B cell (primary cell): ENCODE results near the gene GATAD2A. TPM values are rescaled to one million over a fixed set of nuclear protein-coding genes. Genes with fewer than 3 reads are reported as not detected.

Experiments used
- ATAC-seq: fragments of 200-7000 bp; cut with Tn5 transposase; one replicate; pipeline ENCODE4 v1.10.0; 2021; ENCODE audit warnings: low read depth, mild to moderate bottlenecking, moderate number of reproducible peaks, moderate library complexity
- CTCF ChIA-PET: fragments of 350-600 bp; sonication (Branson Sonifier 250); formaldehyde crosslinking; loops from one replicate; lab custom pipeline; 2021; ENCODE audit warnings: antibody characterized with exemption, inconsistent platforms; lab: Charles Lee
- POLR2A ChIA-PET: fragments of 350-600 bp; sonication (Branson Sonifier 250); formaldehyde crosslinking; loops from one replicate; lab custom pipeline; 2021; ENCODE audit warnings: antibody characterized with exemption; lab: Charles Lee
- DNase-seq: peaks from one replicate; pipeline ENCODE4 v3.0.0; 2013
- H2AFZ ChIP-seq: 2 replicates; pipeline ENCODE4 v1.6.1; 2012; ENCODE audit warnings: mild to moderate bottlenecking, low read depth, low read length; ENCODE audit not compliant: insufficient read depth, poor library complexity, severe bottlenecking
- H3K27ac ChIP-seq, 2 donors: 1 replicate in 1 of 2; 2 replicates in 1 of 2; pipeline ENCODE4 v1.5.1; 2012 to 2013; ENCODE audit warnings: low read length in 2 of 2, mild to moderate bottlenecking in 2 of 2, moderate library complexity in 1 of 2
- H3K27me3 ChIP-seq, 4 experiments: fragments of 200-600 bp in 1 of 4; sonication (generic) in 1 of 4; replicated peaks in 1 of 4; 1 replicate in 2 of 4; 2 replicates in 2 of 4; pipeline versions ENCODE4 v1.6.1 to v1.7.0; 2013 to 2016; ENCODE audit warnings: low read length in 3 of 4, mild to moderate bottlenecking in 2 of 4, mixed read lengths in 1 of 4, moderate library complexity in 1 of 4; ENCODE audit not compliant: insufficient read depth in 4 of 4, control insufficient read depth in 3 of 4; ENCODE audit errors: control extremely low read depth in 1 of 4
- H3K36me3 ChIP-seq, 2 experiments: replicated peaks in 1 of 2; 1 replicate in 1 of 2; 2 replicates in 1 of 2; pipeline versions ENCODE4 v1.6.1 to v1.7.1; 2013; ENCODE audit warnings: low read length in 1 of 2; ENCODE audit not compliant: insufficient read depth in 2 of 2, control insufficient read depth in 1 of 2; ENCODE audit errors: control extremely low read depth in 1 of 2, extremely low read depth in 1 of 2
- H3K4me1 ChIP-seq, 2 donors: fragments of 200-600 bp in 1 of 2; sonication (generic) in 1 of 2; 1 replicate in 1 of 2; 2 replicates in 1 of 2; pipeline versions ENCODE4 v1.5.1 to v1.6.1; 2013 to 2017; ENCODE audit warnings: low read length in 2 of 2; ENCODE audit not compliant: control insufficient read depth in 2 of 2, insufficient read depth in 2 of 2
- H3K4me2 ChIP-seq: replicated peaks from 2 replicates; pipeline ENCODE3; 2012; ENCODE audit warnings: mild to moderate bottlenecking, low read depth, low read length; ENCODE audit not compliant: poor library complexity, severe bottlenecking
- H3K4me3 ChIP-seq, 5 experiments: fragments of 200-600 bp in 1 of 5; sonication (generic) in 1 of 5; 1 replicate in 3 of 5; 2 replicates in 2 of 5; pipeline versions ENCODE4 v1.5.1 to v1.7.0; 2011 to 2016; ENCODE audit warnings: low read length in 4 of 5, mild to moderate bottlenecking in 4 of 5, low read depth in 2 of 5, control low read depth in 1 of 5, moderate library complexity in 1 of 5; ENCODE audit not compliant: insufficient read depth in 1 of 5; ENCODE audit errors: control extremely low read depth in 1 of 5, extremely low read depth in 1 of 5
- H3K79me2 ChIP-seq: fragments of 200-600 bp; sonication (generic); one replicate; pipeline ENCODE4 v1.6.0; 2016; ENCODE audit warnings: low read length; ENCODE audit not compliant: control insufficient read depth, insufficient read depth
- H3K9ac ChIP-seq: fragments of 200-600 bp; sonication (generic); 2 replicates; pipeline ENCODE4 v1.6.1; 2017; ENCODE audit warnings: mild to moderate bottlenecking, low read length, moderate library complexity
- H3K9me3 ChIP-seq, 3 donors: one replicate each; pipeline versions ENCODE4 v1.6.1 to v1.7.1; 2013; ENCODE audit warnings: low read length in 2 of 3; ENCODE audit not compliant: control insufficient read depth in 2 of 3, insufficient read depth in 1 of 3; ENCODE audit errors: control extremely low read depth in 1 of 3
- H4K20me1 ChIP-seq: 2 replicates; pipeline ENCODE4 v1.6.0; 2012; ENCODE audit warnings: mild to moderate bottlenecking, low read length; ENCODE audit not compliant: insufficient read depth, control insufficient read depth, poor library complexity, severe bottlenecking
- H3K27ac Mint-ChIP-seq: one replicate; pipeline ENCODE4 v1.8.0; 2021; ENCODE audit warnings: mixed read lengths
- H3K27me3 Mint-ChIP-seq: one replicate; pipeline ENCODE4 v1.8.0; 2021; ENCODE audit warnings: mixed read lengths
- H3K4me1 Mint-ChIP-seq: one replicate; pipeline ENCODE4 v1.8.0; 2021; ENCODE audit warnings: mixed read lengths
- H3K4me3 Mint-ChIP-seq: one replicate; pipeline ENCODE4 v1.8.0; 2021; ENCODE audit warnings: mixed read lengths
- H3K9me3 Mint-ChIP-seq: one replicate; pipeline ENCODE4 v1.8.0; 2022; ENCODE audit warnings: mixed read lengths; ENCODE audit not compliant: insufficient read depth
- EZH2 ChIP-seq: IDR thresholded peaks from 2 replicates; pipeline ENCODE4 v1.6.1; 2012; ENCODE audit warnings: borderline replicate concordance, low read depth, mild to moderate bottlenecking, moderate library complexity, low read length; ENCODE audit not compliant: insufficient read depth, poor library complexity, severe bottlenecking
- WGBS: methylation state at CpG from one replicate; pipeline ENCODE4 v1.1.5; 2013; ENCODE audit warnings: missing lambda C conversion rate; ENCODE audit not compliant: insufficient coverage; 5-methylcytosine and 5-hydroxymethylcytosine counted together
- intact Hi-C: fragments of 100-400 bp; cut with micrococcal nuclease; formaldehyde crosslinking; loops from one replicate; pipeline ENCODE4 v1.10.0; 2022
- polyA plus RNA-seq: library from polyadenylated mRNA; depleted of rRNA; stranded (reverse); fragments of >200 nt; gene quantifications from 2 replicates; pipeline ENCODE4 v1.2.3, GENCODE V29; 2012
- total RNA-seq, 2 donors: library from RNA; stranded (reverse); fragments of 120-200 nt in 1 of 2; gene quantifications; 1 replicate in 1 of 2; 2 replicates in 1 of 2; pipeline versions ENCODE4 v1.2.3 to v1.2.4, GENCODE V29; 2013 to 2022
- TF ChIP-seq, protein P1 (sequence below): fragments of 200-600 bp; IDR thresholded peaks from one replicate; pipeline ENCODE4 v1.8.0; 2022; ENCODE audit warnings: antibody characterized with exemption, mild to moderate bottlenecking

GATAD2A gene
- total and polyA plus RNA-seq, 2 donors (not counting 1 experiment from before 2014, with no cell fraction given) = 28.8 to 76.3 TPM

DNA sequence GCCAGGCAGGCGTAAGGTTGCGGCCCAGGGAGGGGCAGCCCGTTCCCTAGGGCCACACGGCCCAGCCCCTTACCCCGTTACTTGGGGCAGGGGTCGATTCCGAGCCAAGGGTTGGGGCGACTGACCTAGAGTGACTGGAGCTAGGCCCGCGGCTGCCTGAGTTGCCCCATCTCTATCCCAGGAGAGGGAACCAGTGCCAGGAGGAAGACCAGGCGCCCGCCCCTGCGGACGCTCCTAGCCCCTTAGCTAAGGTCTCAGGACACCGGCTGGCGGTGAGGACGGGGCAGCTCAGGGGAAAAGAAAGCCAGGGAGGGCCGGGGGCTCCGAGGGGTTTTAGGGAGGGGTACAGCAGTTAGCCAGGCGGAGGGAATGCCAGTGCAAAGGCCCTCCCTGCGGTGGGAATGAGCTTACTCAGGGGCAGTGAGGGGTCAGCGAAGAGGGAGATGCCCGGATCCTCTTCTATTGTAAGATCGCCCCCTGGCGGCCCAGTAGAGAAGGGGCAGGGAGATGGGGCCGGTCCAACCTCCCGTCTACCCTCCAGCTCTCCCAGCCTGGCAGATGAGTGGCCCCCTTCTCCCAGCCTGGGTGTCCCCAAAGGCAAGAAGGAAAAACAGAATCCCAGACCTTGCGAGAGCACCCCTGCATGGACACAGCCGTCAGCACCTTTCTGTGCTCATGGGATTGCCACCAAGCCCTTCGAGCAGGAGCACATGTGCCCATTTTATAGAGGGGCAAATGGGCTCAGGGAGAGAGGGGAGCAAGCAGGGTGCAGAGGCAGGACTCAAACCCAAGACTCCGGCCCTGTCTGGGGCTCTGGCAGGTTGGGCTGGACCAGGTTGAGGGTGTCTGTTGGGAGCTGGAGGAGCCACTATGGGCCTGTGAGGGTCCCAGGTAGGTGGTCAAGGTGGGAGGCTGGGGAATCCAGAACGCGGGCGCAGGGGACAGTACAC, 148.9 kb downstream of the GATAD2A start:
- Mint-ChIP-seq H3K27ac (no peak overlapping the region), H3K4me1 (no peaks in the 10 kb centered on the region), H3K27me3 (peaks cover 4% of the 10 kb centered on the region), H3K9me3 (no peaks in the 10 kb centered on the region), H3K4me3 (no peak overlapping the region)
- no peaks in the 10 kb centered on the region for H4K20me1 ChIP-seq
- peak; percentile 53 for ATAC-seq
- no peak overlapping the region for H3K4me3 ChIP-seq
- POLR2A ChIA-PET = interaction anchor here (0.6 kb wide), 1 partner anchor 94 kb away, joined by 6 read pairs; no protein-coding TSS in a partner anchor
- peak overlapping the region; percentile 16 for H2AFZ ChIP-seq
- DNase-seq = peak; percentile 61
- no peak overlapping the region for H3K27ac ChIP-seq
- WGBS = 78% methylated on average over 32 of the region's 34 CpGs
- CTCF ChIA-PET = interaction anchor here (0.6 to 2.0 kb wide), 13 partner anchors 11 to 139 kb away, joined by 3 to 17 read pairs (median 4); partner anchors contain the start of gene GMIP
- no peak overlapping the region for H3K9ac ChIP-seq
- TF ChIP-seq, protein P1, sequence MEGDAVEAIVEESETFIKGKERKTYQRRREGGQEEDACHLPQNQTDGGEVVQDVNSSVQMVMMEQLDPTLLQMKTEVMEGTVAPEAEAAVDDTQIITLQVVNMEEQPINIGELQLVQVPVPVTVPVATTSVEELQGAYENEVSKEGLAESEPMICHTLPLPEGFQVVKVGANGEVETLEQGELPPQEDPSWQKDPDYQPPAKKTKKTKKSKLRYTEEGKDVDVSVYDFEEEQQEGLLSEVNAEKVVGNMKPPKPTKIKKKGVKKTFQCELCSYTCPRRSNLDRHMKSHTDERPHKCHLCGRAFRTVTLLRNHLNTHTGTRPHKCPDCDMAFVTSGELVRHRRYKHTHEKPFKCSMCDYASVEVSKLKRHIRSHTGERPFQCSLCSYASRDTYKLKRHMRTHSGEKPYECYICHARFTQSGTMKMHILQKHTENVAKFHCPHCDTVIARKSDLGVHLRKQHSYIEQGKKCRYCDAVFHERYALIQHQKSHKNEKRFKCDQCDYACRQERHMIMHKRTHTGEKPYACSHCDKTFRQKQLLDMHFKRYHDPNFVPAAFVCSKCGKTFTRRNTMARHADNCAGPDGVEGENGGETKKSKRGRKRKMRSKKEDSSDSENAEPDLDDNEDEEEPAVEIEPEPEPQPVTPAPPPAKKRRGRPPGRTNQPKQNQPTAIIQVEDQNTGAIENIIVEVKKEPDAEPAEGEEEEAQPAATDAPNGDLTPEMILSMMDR = peak; percentile 79
- TF ChIP-seq EZH2 = no peak
- peaks cover 0 to 11% (median 0%) of the 10 kb centered on the region in 3 donors for H3K9me3 ChIP-seq
- H3K36me3 ChIP-seq = no peaks in the 10 kb centered on the region
- no peak overlapping the region for H3K4me2 ChIP-seq
- H3K4me1 ChIP-seq = peaks cover 0 to 2% of the 10 kb centered on the region in 2 donors
- H3K79me2 ChIP-seq = no peaks in the 10 kb centered on the region
- H3K27me3 ChIP-seq = peaks cover 0 to 4% (median 0%) of the 10 kb centered on the region in 4 experiments
- intact Hi-C loops = no loop called here

DNA sequence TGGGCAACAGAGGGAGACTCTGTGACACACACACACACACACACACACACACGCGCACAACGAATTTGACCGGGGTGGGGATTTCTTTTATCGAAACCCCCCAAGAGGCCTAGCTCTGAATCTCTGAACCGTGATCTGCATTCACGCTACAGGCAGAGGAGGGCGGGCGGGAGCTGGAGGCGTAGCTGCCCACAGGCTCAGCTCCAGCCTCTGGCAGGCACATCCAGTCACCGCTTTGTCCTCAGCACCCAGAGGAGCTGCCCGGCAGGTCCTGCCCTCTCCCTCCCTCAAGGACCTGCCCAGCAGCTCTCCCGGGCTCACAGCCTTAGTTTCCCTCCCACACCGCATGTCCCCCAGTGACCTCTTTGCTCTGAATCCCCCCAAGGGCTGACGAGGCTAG, 152.6 kb downstream of the GATAD2A start:
- H2AFZ ChIP-seq = no peak overlapping the region
- POLR2A ChIA-PET = no interaction called here
- DNase-seq (no peak), ATAC-seq (no peak)
- CTCF ChIA-PET = interaction anchor here (1.4 kb wide), 1 partner anchor 27 kb away, joined by 5 read pairs; no protein-coding TSS in a partner anchor
- no peaks in the 10 kb centered on the region for H3K79me2 ChIP-seq
- H3K9me3 ChIP-seq = peaks cover 0 to 1% (median 0%) of the 10 kb centered on the region in 3 donors
- H3K4me3 ChIP-seq = no peak overlapping the region
- H3K9me3 Mint-ChIP-seq = no peaks in the 10 kb centered on the region
- no peaks in the 10 kb centered on the region for H4K20me1 ChIP-seq
- H3K4me1 ChIP-seq = peaks cover 0 to 2% of the 10 kb centered on the region in 2 donors
- TF ChIP-seq, protein P1 = no peak
- H3K27me3 Mint-ChIP-seq = no peaks in the 10 kb centered on the region
- H3K9ac ChIP-seq = no peak overlapping the region
- H3K27ac Mint-ChIP-seq = no peak overlapping the region
- no peaks in the 10 kb centered on the region for H3K4me1 Mint-ChIP-seq
- no peaks in the 10 kb centered on the region for H3K27me3 ChIP-seq
- 80% methylated on average over 12 of the region's 15 CpGs for WGBS
- no peak overlapping the region for H3K4me2 ChIP-seq
- no peak overlapping the region for H3K4me3 Mint-ChIP-seq
- H3K36me3 ChIP-seq = no peaks in the 10 kb centered on the region
- no peak overlapping the region for H3K27ac ChIP-seq
- intact Hi-C loops = no loop called here
